IMR-90 (cell line): ENCODE data around the gene PDE4B. TPM values are rescaled to one million over a fixed set of nuclear protein-coding genes. Genes with fewer than 3 reads are reported as not detected.

Experiments
- ATAC-seq: fragments of 200-7000 bp; cut with Tn5 transposase; 2 replicates; pipeline ENCODE4 v1.9.1; 2020; ENCODE audit warnings: low read depth, mild to moderate bottlenecking, moderate library complexity
- BruUV-seq: library from RNA; stranded (reverse); fragments of 400-500 nt; replicated peaks from 2 replicates; lab custom pipeline; 2021; lab: Mats Ljungman, UMichigan
- CTCF ChIA-PET: fragments of 300-600 bp; formaldehyde crosslinking; extraction: SDS; loops from one replicate; lab custom pipeline; 2021; ENCODE audit warnings: antibody characterized with exemption; lab: Yijun Ruan, JAX
- POLR2A ChIA-PET: fragments of 300-600 bp; sonication (Branson Sonifier 250); formaldehyde crosslinking; loops from one replicate; lab custom pipeline; 2022; ENCODE audit warnings: antibody characterized with exemption; ENCODE audit not compliant: unreplicated experiment; lab: Charles Lee
- DNase-seq: peaks from one replicate; pipeline ENCODE4 v3.0.0; 2013
- H2AFZ ChIP-seq: replicated peaks from 2 replicates; pipeline ENCODE3; 2013; ENCODE audit warnings: low read length, mild to moderate bottlenecking; ENCODE audit not compliant: poor library complexity
- H2AK5ac ChIP-seq: 2 replicates; pipeline ENCODE4 v1.6.1; 2013; ENCODE audit warnings: low read depth, low read length, inconsistent platforms
- H2AK9ac ChIP-seq: replicated peaks from 2 replicates; pipeline ENCODE3; 2013; ENCODE audit warnings: mild to moderate bottlenecking, low read depth, low read length, moderate library complexity; ENCODE audit not compliant: poor library complexity
- H2BK120ac ChIP-seq: 2 replicates; pipeline ENCODE4 v1.6.1; 2013; ENCODE audit warnings: low read depth, low read length, inconsistent platforms
- H2BK15ac ChIP-seq: 3 replicates; pipeline ENCODE4 v1.6.1; 2013; ENCODE audit warnings: low read depth, low read length, inconsistent platforms
- H2BK20ac ChIP-seq: 2 replicates; pipeline ENCODE4 v1.6.1; 2013; ENCODE audit warnings: low read depth, mild to moderate bottlenecking, inconsistent platforms, low read length, moderate library complexity
- H2BK5ac ChIP-seq: 2 replicates; pipeline ENCODE4 v1.6.1; 2013; ENCODE audit warnings: mild to moderate bottlenecking, low read depth, low read length, inconsistent platforms; ENCODE audit not compliant: poor library complexity, severe bottlenecking
- H3K14ac ChIP-seq: replicated peaks from 2 replicates; pipeline ENCODE4 v1.6.1; 2013; ENCODE audit warnings: low read depth, low read length, inconsistent platforms
- H3K18ac ChIP-seq: 2 replicates; pipeline ENCODE4 v1.6.1; 2013; ENCODE audit warnings: low read depth, low read length, control low read depth
- H3K23ac ChIP-seq: 2 replicates; pipeline ENCODE4 v1.6.1; 2013; ENCODE audit warnings: low read depth, low read length, inconsistent platforms
- H3K27ac ChIP-seq: 2 replicates; pipeline ENCODE4 v1.5.1; 2013; ENCODE audit warnings: mild to moderate bottlenecking, control low read depth, low read length; ENCODE audit not compliant: insufficient read depth
- H3K27me3 ChIP-seq: 2 replicates; pipeline ENCODE4 v1.6.1; 2013; ENCODE audit warnings: low read length; ENCODE audit not compliant: control insufficient read depth, insufficient read depth
- H3K36me3 ChIP-seq: 2 replicates; pipeline ENCODE4 v1.6.1; 2013; ENCODE audit warnings: low read length, mixed read lengths; ENCODE audit not compliant: control insufficient read depth, insufficient read depth
- H3K4ac ChIP-seq: 2 replicates; pipeline ENCODE4 v1.6.1; 2013; ENCODE audit warnings: low read depth, low read length, inconsistent platforms
- H3K4me1 ChIP-seq: 2 replicates; pipeline ENCODE4 v1.6.1; 2013; ENCODE audit warnings: low read length, mixed read lengths; ENCODE audit not compliant: control insufficient read depth, insufficient read depth
- H3K4me2 ChIP-seq: 2 replicates; pipeline ENCODE4 v1.6.1; 2013; ENCODE audit warnings: low read depth, mild to moderate bottlenecking, control low read depth, low read length, moderate library complexity
- H3K4me3 ChIP-seq: 2 replicates; pipeline ENCODE4 v1.5.1; 2013; ENCODE audit warnings: low read depth, mild to moderate bottlenecking, control low read depth, low read length, moderate library complexity; ENCODE audit not compliant: insufficient read depth
- H3K56ac ChIP-seq: 2 replicates; pipeline ENCODE4 v1.6.1; 2013; ENCODE audit warnings: low read length, inconsistent platforms; ENCODE audit not compliant: insufficient read depth; ENCODE audit errors: extremely low read depth
- H3K79me1 ChIP-seq, 2 experiments: 2 replicates each; pipeline ENCODE4 v1.6.1; 2013; ENCODE audit warnings: low read length in 2 of 2, inconsistent platforms in 1 of 2, low read depth in 1 of 2
- H3K9ac ChIP-seq: 2 replicates; pipeline ENCODE4 v1.6.1; 2013; ENCODE audit warnings: low read depth, low read length, control low read depth
- H3K9me1 ChIP-seq: 2 replicates; pipeline ENCODE4 v1.6.1; 2013; ENCODE audit warnings: low read length, inconsistent platforms; ENCODE audit not compliant: insufficient read depth
- H3K9me3 ChIP-seq: 2 replicates; pipeline ENCODE4 v1.6.1; 2013; ENCODE audit warnings: low read length; ENCODE audit not compliant: control insufficient read depth, insufficient read depth
- H4K20me1 ChIP-seq: 2 replicates; pipeline ENCODE4 v1.6.1; 2013; ENCODE audit warnings: low read length, inconsistent platforms; ENCODE audit not compliant: insufficient read depth
- H4K5ac ChIP-seq: 2 replicates; pipeline ENCODE4 v1.6.1; 2013; ENCODE audit warnings: mild to moderate bottlenecking, low read depth, low read length, control low read depth
- H4K8ac ChIP-seq, 2 experiments: 2 replicates each; pipeline ENCODE4 v1.6.1; 2013; ENCODE audit warnings: low read depth in 2 of 2, low read length in 2 of 2, control low read depth in 1 of 2, inconsistent platforms in 1 of 2
- H4K91ac ChIP-seq: 2 replicates; pipeline ENCODE4 v1.6.1; 2013; ENCODE audit warnings: low read depth, low read length, inconsistent platforms; ENCODE audit not compliant: insufficient read depth
- BHLHE40 ChIP-seq: fragments of 150-350 bp; IDR thresholded peaks from 2 replicates; pipeline ENCODE4 v1.6.1; 2016; ENCODE audit warnings: mild to moderate bottlenecking, low read depth, low read length
- CEBPB ChIP-seq: IDR thresholded peaks from 2 replicates; pipeline ENCODE4 v1.6.1; 2012; ENCODE audit warnings: low read depth, low read length, improper control_type of control experiment
- CHD1 ChIP-seq: IDR thresholded peaks from 2 replicates; pipeline ENCODE4 v1.6.1; 2012; ENCODE audit warnings: low read depth, low read length, improper control_type of control experiment
- FOS ChIP-seq: fragments of 150-350 bp; IDR thresholded peaks from 2 replicates; pipeline ENCODE4 v1.6.1; 2016; ENCODE audit warnings: low read depth, low read length
- MAFK ChIP-seq: IDR thresholded peaks from 2 replicates; pipeline ENCODE4 v1.6.1; 2012; ENCODE audit warnings: low read depth, low read length, improper control_type of control experiment
- MAZ ChIP-seq: IDR thresholded peaks from 2 replicates; pipeline ENCODE4 v1.6.1; 2012; ENCODE audit warnings: low read depth, mild to moderate bottlenecking, low read length, improper control_type of control experiment, moderate library complexity, borderline replicate concordance
- MXI1 ChIP-seq: IDR thresholded peaks from 2 replicates; pipeline ENCODE4 v1.6.1; 2012; ENCODE audit warnings: low read depth, mild to moderate bottlenecking, low read length, moderate library complexity, borderline replicate concordance
- NFE2L2 ChIP-seq: fragments of 150-350 bp; IDR thresholded peaks from 2 replicates; pipeline ENCODE4 v1.6.1; 2016; ENCODE audit warnings: low read depth, mild to moderate bottlenecking, low read length
- POLR2A ChIP-seq: IDR thresholded peaks from 2 replicates; pipeline ENCODE4 v1.6.1; 2012; ENCODE audit warnings: mild to moderate bottlenecking, low read depth, low read length
- RAD21 ChIP-seq: IDR thresholded peaks from 2 replicates; pipeline ENCODE4 v1.6.1; 2012; ENCODE audit warnings: low read length, improper control_type of control experiment
- RCOR1 ChIP-seq: IDR thresholded peaks from 2 replicates; pipeline ENCODE4 v1.6.1; 2012; ENCODE audit warnings: mild to moderate bottlenecking, low read length, improper control_type of control experiment; ENCODE audit not compliant: insufficient replicate concordance
- RFX5 ChIP-seq: IDR thresholded peaks from 2 replicates; pipeline ENCODE4 v1.8.0; 2012; ENCODE audit warnings: low read depth, mild to moderate bottlenecking, low read length, moderate library complexity
- SMC3 ChIP-seq: fragments of 150-350 bp; IDR thresholded peaks from 2 replicates; pipeline ENCODE4 v1.6.1; 2016; ENCODE audit warnings: low read depth, mild to moderate bottlenecking, antibody characterized with exemption, low read length, moderate library complexity
- WGBS, 2 experiments: methylation state at CpG; one replicate each; pipeline versions ENCODE4 v1.1.5 to v1.1.7; 2013; ENCODE audit warnings: missing lambda C conversion rate in 2 of 2; ENCODE audit not compliant: insufficient read length in 1 of 2; ENCODE audit errors: extremely low coverage in 2 of 2; 5-methylcytosine and 5-hydroxymethylcytosine counted together
- dilution Hi-C: fragments of 300-500 bp; cut with HindIII; formaldehyde crosslinking; loops from one replicate; pipeline ENCODE4 v1.14.3; 2018; ENCODE audit warnings: low sequenced_read_pairs; ENCODE audit not compliant: unreplicated experiment
- in situ Hi-C: fragments of 300-500 bp; cut with MboI; formaldehyde crosslinking; loops from 3 replicates; pipeline ENCODE4 v1.14.3; 2019; ENCODE audit warnings: low sequenced_read_pairs, inconsistent platforms, mixed read lengths
- intact Hi-C: fragments of 100-400 bp; cut with micrococcal nuclease; formaldehyde crosslinking; loops from 2 replicates; pipeline ENCODE4 v1.10.0; 2022
- polyA plus RNA-seq, 3 experiments: library from polyadenylated mRNA; depleted of rRNA; stranded (reverse); fragments of >200 nt; gene quantifications; 2 replicates each; pipeline ENCODE4 v1.2.3, GENCODE V29; 2012; ENCODE audit warnings: low replicate concordance in 1 of 3
- total RNA-seq: library from RNA; depleted of rRNA; stranded (reverse); fragments of >200 nt; gene quantifications from 2 replicates; pipeline ENCODE4 v1.2.3, GENCODE V29; 2012
- TF ChIP-seq, protein P1 (sequence below): conservative IDR thresholded peaks from 2 replicates; pipeline ENCODE4 v1.5.1; 2012; ENCODE audit warnings: mild to moderate bottlenecking, low read depth, low read length, improper control_type of control experiment
- TF ChIP-seq, protein P2 (sequence below): fragments of 150-350 bp; IDR thresholded peaks from 2 replicates; pipeline ENCODE4 v1.6.1; 2017; ENCODE audit warnings: mild to moderate bottlenecking, antibody characterized with exemption, low read length, low read depth
- TF ChIP-seq, protein P3 (sequence below): fragments of 150-350 bp; IDR thresholded peaks from 2 replicates; pipeline ENCODE4 v1.6.1; 2016; ENCODE audit warnings: low read depth, mild to moderate bottlenecking, low read length, moderate library complexity, borderline replicate concordance

The PDE4B gene
- total and polyA plus RNA-seq, 2 of the 4 experiments (the other 2 are of a cell fraction) = 5.8 to 21.3 TPM

DNA sequence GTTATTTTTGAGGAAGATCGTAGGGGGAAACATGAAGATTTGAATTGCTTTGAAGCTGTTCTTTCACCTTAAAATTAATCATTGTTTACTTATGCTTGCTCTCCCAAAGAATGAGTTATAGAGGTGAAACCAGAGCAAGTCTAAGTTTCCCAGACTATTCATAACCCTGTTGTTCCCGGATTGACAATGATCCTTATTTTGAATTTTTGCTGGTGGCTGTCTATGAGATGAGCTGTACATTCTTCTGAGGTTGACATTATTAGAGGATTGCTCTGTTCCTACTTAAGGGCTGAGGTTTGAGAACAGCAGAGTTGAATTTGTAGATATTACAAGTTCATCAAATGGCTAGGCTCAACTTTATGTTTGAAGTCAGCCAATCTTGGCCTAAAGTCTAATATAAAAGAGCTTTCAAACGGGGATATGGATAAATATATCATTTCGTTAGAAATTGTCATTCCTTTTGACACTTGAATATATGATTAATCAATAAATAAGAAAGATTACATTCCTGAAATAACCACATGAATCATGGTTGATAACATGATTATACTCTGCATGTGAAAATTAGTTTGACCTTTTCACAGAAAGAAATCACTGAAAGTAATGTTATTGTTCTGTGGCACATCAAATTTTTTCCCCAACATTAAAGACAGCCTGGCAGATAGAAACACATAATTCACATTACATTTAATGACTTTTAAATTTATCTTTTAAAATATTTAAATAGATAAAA is 19.1 kb upstream of the PDE4B start:
- no peak overlapping the region for H2BK20ac ChIP-seq
- no peak overlapping the region for H4K91ac ChIP-seq
- no peak overlapping the region for H4K5ac ChIP-seq
- ChIA-PET POLR2A (no interaction called here), CTCF (interaction anchor here (0.6 to 0.8 kb wide), 2 partner anchors 56 to 160 kb away, joined by 5 to 6 read pairs; no protein-coding TSS in a partner anchor)
- no peak overlapping the region for H2AFZ ChIP-seq
- H3K4ac ChIP-seq = no peak overlapping the region
- H3K14ac ChIP-seq = no peak overlapping the region
- no peak overlapping the region for H3K56ac ChIP-seq
- dilution Hi-C loops = no loop called here
- no peak overlapping the region for H3K23ac ChIP-seq
- no peaks in the 10 kb centered on the region for H3K9me3 ChIP-seq
- no CpG with 5 or more reads among the region's 4 CpGs for WGBS, 2 experiments
- H4K8ac ChIP-seq = no peak overlapping the region
- intact Hi-C loops = no loop called here
- H3K9ac ChIP-seq = no peak overlapping the region
- no peaks in the 10 kb centered on the region for H3K4me1 ChIP-seq
- H3K9me1 ChIP-seq = no peaks in the 10 kb centered on the region
- DNase-seq = peak; percentile 31
- in situ Hi-C loops = no loop called here
- no peaks in the 10 kb centered on the region for H4K20me1 ChIP-seq
- H2BK15ac ChIP-seq = no peak overlapping the region
- no peak overlapping the region for H3K27ac ChIP-seq
- BruUV-seq = no TSS peak
- H3K27me3 ChIP-seq = no peaks in the 10 kb centered on the region
- no peak for ATAC-seq
- no peak overlapping the region for H2AK5ac ChIP-seq
- no peak overlapping the region for H2BK120ac ChIP-seq
- H3K4me3 ChIP-seq = no peak overlapping the region
- no peak overlapping the region for H2AK9ac ChIP-seq
- H3K36me3 ChIP-seq = no peaks in the 10 kb centered on the region
- H3K4me2 ChIP-seq = no peak overlapping the region
- no peak overlapping the region for H3K18ac ChIP-seq
- TF ChIP-seq NFE2L2 (no peak), MXI1 (no peak), FOS (no peak), MAZ (no peak), BHLHE40 (no peak), RFX5 (no peak), POLR2A (no peak), CEBPB (no peak), SMC3 (no peak), MAFK (no peak), RAD21 (no peak), RCOR1 (no peak), CHD1 (no peak)
- TF ChIP-seq, protein P1, sequence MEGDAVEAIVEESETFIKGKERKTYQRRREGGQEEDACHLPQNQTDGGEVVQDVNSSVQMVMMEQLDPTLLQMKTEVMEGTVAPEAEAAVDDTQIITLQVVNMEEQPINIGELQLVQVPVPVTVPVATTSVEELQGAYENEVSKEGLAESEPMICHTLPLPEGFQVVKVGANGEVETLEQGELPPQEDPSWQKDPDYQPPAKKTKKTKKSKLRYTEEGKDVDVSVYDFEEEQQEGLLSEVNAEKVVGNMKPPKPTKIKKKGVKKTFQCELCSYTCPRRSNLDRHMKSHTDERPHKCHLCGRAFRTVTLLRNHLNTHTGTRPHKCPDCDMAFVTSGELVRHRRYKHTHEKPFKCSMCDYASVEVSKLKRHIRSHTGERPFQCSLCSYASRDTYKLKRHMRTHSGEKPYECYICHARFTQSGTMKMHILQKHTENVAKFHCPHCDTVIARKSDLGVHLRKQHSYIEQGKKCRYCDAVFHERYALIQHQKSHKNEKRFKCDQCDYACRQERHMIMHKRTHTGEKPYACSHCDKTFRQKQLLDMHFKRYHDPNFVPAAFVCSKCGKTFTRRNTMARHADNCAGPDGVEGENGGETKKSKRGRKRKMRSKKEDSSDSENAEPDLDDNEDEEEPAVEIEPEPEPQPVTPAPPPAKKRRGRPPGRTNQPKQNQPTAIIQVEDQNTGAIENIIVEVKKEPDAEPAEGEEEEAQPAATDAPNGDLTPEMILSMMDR = no peak
- TF ChIP-seq, protein P2, sequence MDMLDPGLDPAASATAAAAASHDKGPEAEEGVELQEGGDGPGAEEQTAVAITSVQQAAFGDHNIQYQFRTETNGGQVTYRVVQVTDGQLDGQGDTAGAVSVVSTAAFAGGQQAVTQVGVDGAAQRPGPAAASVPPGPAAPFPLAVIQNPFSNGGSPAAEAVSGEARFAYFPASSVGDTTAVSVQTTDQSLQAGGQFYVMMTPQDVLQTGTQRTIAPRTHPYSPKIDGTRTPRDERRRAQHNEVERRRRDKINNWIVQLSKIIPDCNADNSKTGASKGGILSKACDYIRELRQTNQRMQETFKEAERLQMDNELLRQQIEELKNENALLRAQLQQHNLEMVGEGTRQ = no peak
- TF ChIP-seq, protein P3, sequence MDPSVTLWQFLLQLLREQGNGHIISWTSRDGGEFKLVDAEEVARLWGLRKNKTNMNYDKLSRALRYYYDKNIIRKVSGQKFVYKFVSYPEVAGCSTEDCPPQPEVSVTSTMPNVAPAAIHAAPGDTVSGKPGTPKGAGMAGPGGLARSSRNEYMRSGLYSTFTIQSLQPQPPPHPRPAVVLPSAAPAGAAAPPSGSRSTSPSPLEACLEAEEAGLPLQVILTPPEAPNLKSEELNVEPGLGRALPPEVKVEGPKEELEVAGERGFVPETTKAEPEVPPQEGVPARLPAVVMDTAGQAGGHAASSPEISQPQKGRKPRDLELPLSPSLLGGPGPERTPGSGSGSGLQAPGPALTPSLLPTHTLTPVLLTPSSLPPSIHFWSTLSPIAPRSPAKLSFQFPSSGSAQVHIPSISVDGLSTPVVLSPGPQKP = no peak
- H2BK5ac ChIP-seq = no peak overlapping the region
- no peaks in the 10 kb centered on the region for H3K79me1 ChIP-seq
